KMS-11 (cell line): Measurements from ENCODE around the gene SCO2.

Experiments
- H2AFZ ChIP-seq: fragments of 200-600 bp; sonication (generic); 2 replicates; pipeline ENCODE4 v1.6.1; 2016; ENCODE audit warnings: antibody characterized with exemption, mixed run types, low read depth
- H3K27ac ChIP-seq: fragments of 200-600 bp; sonication (generic); 2 replicates; pipeline ENCODE4 v1.6.1; 2016; ENCODE audit warnings: mild to moderate bottlenecking, mixed run types
- H3K27me3 ChIP-seq: fragments of 200-600 bp; sonication (generic); 2 replicates; pipeline ENCODE4 v1.6.1; 2017; ENCODE audit warnings: mild to moderate bottlenecking, low read depth, mixed run types, moderate library complexity; ENCODE audit not compliant: insufficient read depth
- H3K36me3 ChIP-seq: fragments of 200-600 bp; sonication (generic); 2 replicates; pipeline ENCODE4 v1.6.1; 2017; ENCODE audit warnings: mild to moderate bottlenecking, mixed run types; ENCODE audit not compliant: insufficient read depth
- H3K4me1 ChIP-seq: fragments of 200-600 bp; sonication (generic); 2 replicates; pipeline ENCODE4 v1.6.1; 2016; ENCODE audit warnings: mild to moderate bottlenecking, low read depth, mixed run types; ENCODE audit not compliant: poor library complexity, severe bottlenecking
- H3K4me2 ChIP-seq: fragments of 200-600 bp; sonication (generic); 2 replicates; pipeline ENCODE4 v1.7.0; 2016; ENCODE audit warnings: mild to moderate bottlenecking, mixed run types
- H3K4me3 ChIP-seq: fragments of 200-600 bp; sonication (generic); IDR thresholded peaks from 2 replicates; pipeline ENCODE4 v1.6.1; 2017; ENCODE audit warnings: low read depth, low read length, mixed read lengths; ENCODE audit not compliant: insufficient read depth
- H3K79me2 ChIP-seq: fragments of 200-600 bp; sonication (generic); 2 replicates; pipeline ENCODE4 v1.6.1; 2016; ENCODE audit warnings: low read depth, mixed run types; ENCODE audit not compliant: insufficient read depth
- H3K9ac ChIP-seq: fragments of 200-600 bp; sonication (generic); 2 replicates; pipeline ENCODE4 v1.6.1; 2016; ENCODE audit warnings: mild to moderate bottlenecking, mixed run types
- H4K20me1 ChIP-seq: fragments of 200-600 bp; sonication (generic); 2 replicates; pipeline ENCODE4 v1.6.1; 2016; ENCODE audit warnings: mild to moderate bottlenecking, mixed run types; ENCODE audit not compliant: insufficient read depth
- TF ChIP-seq, protein P1 (sequence below): fragments of 200-600 bp; sonication (generic); conservative IDR thresholded peaks from 2 replicates; pipeline ENCODE4 v1.6.1; 2017; ENCODE audit warnings: low read depth, mild to moderate bottlenecking, antibody characterized with exemption, low read length, moderate library complexity, mixed read lengths

Gene SCO2

DNA sequence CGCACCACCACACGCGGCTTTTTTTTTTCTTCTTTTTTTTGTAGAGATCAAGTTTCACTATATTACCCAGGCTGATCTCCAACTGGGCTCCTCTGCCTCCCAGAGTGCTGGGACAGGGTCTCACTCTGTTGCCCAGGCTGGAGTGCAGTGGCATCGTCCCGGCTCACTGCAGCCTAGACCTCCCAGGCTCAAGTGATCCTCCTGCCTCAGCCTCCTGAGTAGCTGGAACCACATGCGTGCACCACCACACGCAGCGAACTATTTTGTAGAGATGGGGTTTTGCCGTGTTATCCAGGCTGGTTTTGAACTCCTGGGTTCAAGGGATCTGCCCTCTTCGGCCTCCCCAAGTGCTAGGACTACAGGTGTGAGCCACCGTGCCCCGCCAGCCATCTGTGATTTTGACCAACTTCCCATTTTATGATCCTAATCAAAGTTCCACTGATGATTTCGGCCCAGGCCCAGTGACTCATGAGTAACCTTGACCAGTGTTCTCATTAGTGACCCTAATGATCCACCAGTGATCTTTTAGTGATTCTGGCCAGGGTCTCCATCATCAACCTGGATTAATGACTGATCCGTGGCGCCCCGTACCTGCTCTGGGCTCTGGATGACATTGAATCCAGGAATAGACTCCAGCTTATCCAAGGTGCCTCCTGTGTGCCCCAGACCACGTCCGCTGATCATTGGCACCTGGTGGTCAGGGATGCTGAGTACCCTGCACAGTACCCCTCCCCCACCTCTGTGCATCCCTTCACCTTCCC is 2.7 kb upstream of the SCO2 start:
- no peak overlapping the region for H3K27ac ChIP-seq
- H3K4me2 ChIP-seq, result no peak overlapping the region
- no peaks in the 10 kb centered on the region for H3K36me3 ChIP-seq
- no peak overlapping the region for H3K4me3 ChIP-seq
- H3K27me3 ChIP-seq, result no peaks in the 10 kb centered on the region
- no peak overlapping the region for H2AFZ ChIP-seq
- H4K20me1 ChIP-seq, result no peaks in the 10 kb centered on the region
- H3K79me2 ChIP-seq, result peaks cover 8% of the 10 kb centered on the region; the same call in 1 of the 2 replicates
- peaks cover 4% of the 10 kb centered on the region for H3K4me1 ChIP-seq
- no peak overlapping the region for H3K9ac ChIP-seq
- TF ChIP-seq, protein P1, sequence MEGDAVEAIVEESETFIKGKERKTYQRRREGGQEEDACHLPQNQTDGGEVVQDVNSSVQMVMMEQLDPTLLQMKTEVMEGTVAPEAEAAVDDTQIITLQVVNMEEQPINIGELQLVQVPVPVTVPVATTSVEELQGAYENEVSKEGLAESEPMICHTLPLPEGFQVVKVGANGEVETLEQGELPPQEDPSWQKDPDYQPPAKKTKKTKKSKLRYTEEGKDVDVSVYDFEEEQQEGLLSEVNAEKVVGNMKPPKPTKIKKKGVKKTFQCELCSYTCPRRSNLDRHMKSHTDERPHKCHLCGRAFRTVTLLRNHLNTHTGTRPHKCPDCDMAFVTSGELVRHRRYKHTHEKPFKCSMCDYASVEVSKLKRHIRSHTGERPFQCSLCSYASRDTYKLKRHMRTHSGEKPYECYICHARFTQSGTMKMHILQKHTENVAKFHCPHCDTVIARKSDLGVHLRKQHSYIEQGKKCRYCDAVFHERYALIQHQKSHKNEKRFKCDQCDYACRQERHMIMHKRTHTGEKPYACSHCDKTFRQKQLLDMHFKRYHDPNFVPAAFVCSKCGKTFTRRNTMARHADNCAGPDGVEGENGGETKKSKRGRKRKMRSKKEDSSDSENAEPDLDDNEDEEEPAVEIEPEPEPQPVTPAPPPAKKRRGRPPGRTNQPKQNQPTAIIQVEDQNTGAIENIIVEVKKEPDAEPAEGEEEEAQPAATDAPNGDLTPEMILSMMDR, result no peak

DNA sequence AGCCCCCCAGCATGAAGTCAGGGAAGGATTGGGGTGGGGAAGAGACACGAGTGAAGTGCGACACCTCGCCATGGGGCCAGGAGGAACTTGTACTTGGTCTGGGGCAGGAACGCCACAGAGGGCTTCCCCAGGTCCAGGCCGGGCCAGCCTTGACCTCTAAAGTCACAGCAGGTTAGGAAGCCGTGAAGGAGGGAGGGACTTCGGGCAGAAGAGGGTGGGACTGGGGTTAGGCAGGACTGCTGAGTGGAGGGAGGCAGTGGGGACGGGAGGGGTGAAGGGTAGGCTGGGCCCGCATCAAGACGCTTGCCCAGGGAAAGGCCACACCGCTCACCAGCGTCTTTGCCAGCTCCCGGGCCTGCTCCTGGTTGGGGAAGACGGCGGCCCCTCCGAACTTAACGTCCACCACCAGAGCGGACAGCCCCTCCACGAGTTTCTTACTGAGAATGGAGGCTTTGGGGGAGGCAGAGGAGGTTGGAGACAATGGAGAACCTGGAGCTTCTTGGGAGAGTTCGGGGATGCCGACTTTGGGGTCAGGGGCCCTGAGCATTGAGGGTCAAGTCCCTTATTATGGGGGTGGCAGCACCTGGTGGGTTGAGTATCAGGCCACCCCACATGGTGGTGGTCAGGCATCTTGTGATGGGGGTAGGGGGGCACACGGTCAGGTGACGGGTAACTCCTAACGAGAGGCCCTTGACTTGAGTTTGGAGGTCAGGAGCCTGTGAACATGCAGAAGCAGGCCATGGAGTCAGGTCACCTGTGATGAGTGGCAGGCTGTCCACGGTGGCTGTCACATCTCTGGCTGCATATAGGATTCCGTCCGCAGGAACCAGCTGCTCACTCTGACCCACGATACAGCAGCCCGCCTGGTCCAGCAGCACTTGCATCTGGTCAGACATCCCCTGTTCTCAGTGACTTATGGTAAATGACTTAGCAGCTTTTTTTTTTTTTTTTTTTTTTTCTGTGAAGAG is 1.7 kb upstream of the SCO2 start:
- no peaks in the 10 kb centered on the region for H3K27me3 ChIP-seq
- peak overlapping the region; percentile 84 for H3K4me2 ChIP-seq
- H3K9ac ChIP-seq, result peak overlapping the region; percentile 79
- H3K79me2 ChIP-seq, result peaks cover 8% of the 10 kb centered on the region; the same call in 1 of the 2 replicates
- TF ChIP-seq, protein P1, result no peak
- H3K4me3 ChIP-seq, result peak overlapping the region; percentile 31
- no peaks in the 10 kb centered on the region for H3K36me3 ChIP-seq
- H2AFZ ChIP-seq, result peak overlapping the region; percentile 22; the same call in 1 of the 2 replicates
- H3K27ac ChIP-seq, result peak overlapping the region; percentile 83
- peaks cover 4% of the 10 kb centered on the region for H3K4me1 ChIP-seq
- no peaks in the 10 kb centered on the region for H4K20me1 ChIP-seq

DNA sequence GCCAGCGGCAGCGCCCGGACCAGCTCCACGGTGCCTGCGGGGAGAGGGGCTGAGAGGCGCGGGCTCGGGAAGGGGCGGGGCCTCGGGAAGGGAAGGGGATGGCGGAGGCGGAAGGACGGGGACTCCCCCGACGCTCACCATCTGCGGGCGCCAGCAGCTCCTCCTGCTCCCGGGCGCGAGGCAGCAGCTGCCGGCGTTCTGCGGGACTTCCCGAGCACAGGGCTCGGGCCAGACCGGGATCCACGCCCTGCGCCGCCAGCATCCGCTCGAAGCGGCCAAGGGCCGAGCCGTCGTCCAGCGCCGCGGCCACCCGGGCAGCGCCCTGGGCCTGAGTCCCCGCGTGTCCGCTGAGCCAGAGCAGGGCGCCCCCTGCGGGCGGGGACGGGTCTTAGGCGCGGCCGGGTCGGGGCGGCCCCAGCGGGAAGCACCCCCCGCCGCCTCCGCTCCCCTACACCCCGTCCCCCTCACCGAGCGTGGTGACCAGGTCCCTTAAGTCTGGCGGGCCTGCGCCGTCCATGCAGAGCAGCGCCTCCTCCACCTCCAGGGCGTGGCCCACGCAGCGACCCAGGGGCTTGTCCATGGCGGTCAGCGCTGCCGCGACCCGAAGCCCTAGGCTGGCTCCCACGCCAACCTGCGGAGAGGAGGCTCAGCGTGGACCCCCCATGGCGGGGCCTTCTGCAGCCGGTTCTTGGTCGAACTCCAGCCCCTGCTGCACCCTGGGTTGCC is 873 bp upstream of the SCO2 start:
- Histone ChIP-seq H3K27ac (peak overlapping the region; percentile 83), H3K27me3 (no peaks in the 10 kb centered on the region), H3K36me3 (no peaks in the 10 kb centered on the region), H4K20me1 (no peaks in the 10 kb centered on the region), H3K4me3 (peak overlapping the region; percentile 31), H3K4me1 (peaks cover 4% of the 10 kb centered on the region), H2AFZ (peak overlapping the region; percentile 22; the same call in 1 of the 2 replicates), H3K9ac (peak overlapping the region; percentile 79), H3K79me2 (peaks cover 8% of the 10 kb centered on the region; the same call in 1 of the 2 replicates), H3K4me2 (peak overlapping the region; percentile 84)
- TF ChIP-seq, protein P1, result peak; percentile 54; the same call in 1 of the 2 replicates

DNA sequence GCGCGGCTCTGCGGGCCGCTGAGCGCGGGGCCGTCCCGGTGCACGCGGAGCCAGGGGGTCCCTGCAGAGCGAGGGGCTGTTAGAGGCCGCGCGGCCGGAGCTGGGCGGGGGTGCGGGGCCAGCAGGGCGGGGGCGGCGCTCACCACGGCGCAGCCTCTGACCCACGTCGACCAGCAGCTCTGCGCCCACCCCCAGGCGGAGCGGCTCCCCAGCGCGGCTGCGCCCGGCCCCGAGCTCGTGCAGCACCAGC is 385 bp upstream of the SCO2 start:
- TF ChIP-seq, protein P1, result 0 out of 2 replicates have a peak, but pooled peaks have one; percentile 13
- H3K4me2 ChIP-seq, result no peak overlapping the region
- H3K9ac ChIP-seq, result peak overlapping the region; percentile 79
- no peak overlapping the region for H3K4me3 ChIP-seq
- H3K36me3 ChIP-seq, result no peaks in the 10 kb centered on the region
- peaks cover 8% of the 10 kb centered on the region; the same call in 1 of the 2 replicates for H3K79me2 ChIP-seq
- H3K4me1 ChIP-seq, result peaks cover 4% of the 10 kb centered on the region
- H3K27ac ChIP-seq, result peak overlapping the region; percentile 83
- H3K27me3 ChIP-seq, result no peaks in the 10 kb centered on the region
- H4K20me1 ChIP-seq, result no peaks in the 10 kb centered on the region
- no peak overlapping the region for H2AFZ ChIP-seq
